ENCODE results near the gene FAF1. TPM values are rescaled to one million over a fixed set of nuclear protein-coding genes. Genes with fewer than 3 reads are reported as not detected.
"Not testable (repeated sequence)": the region's sequence is repeated elsewhere in the genome, so short reads cannot be mapped to it uniquely, and the experiment has no call there.

The FAF1 gene
- total and polyA plus RNA-seq, 4 donors = 27.2 to 51.6 (median 37.1) TPM

DNA sequence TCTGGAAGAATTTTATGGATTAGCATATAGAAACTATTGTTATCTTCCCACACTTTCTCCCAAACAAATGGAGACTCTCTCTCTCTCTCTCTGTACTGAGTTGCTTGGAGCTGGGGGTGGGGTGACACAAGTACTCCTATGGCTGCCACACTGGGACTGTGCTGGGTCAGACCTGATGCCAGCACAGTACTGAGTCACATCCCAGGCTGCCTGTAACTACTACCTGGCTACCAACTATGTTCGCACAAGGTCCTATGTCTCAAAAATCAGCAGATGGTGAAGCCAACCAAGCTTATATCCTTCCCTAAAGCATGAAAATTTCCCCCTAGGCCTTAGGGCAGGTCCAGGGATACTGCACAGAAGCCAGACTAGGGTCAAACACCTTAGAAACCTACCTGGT, 66.6 kb downstream of the FAF1 start:
- Histone ChIP-seq H3K36me3 (ENCODE audit: control insufficient read depth in 4 of 4, insufficient read depth in 4 of 4, low read length in 4 of 4) (no peaks in the 10 kb centered on the region), H3K4me1 (ENCODE audit: control insufficient read depth in 5 of 5, insufficient read depth in 5 of 5, low read length in 5 of 5) (peaks cover 0 to 4% (median 0%) of the 10 kb centered on the region in 5 donors), H3K27me3 (ENCODE audit: control insufficient read depth in 3 of 3, insufficient read depth in 3 of 3, low read length in 2 of 3) (no peaks in the 10 kb centered on the region), H3K4me3 (no peak overlapping the region), H3K9me3 (ENCODE audit: control insufficient read depth in 4 of 4, insufficient read depth in 3 of 4, low read length in 3 of 4) (no peaks in the 10 kb centered on the region), H3K9ac (ENCODE audit: insufficient read depth in 1 of 2, low read length in 2 of 2) (no peak overlapping the region), H3K27ac (ENCODE audit: low read depth in 1 of 2, low read length in 1 of 2) (no peak overlapping the region)
- DNase-seq (no peak), ATAC-seq (ENCODE audit: insufficient read depth, low FRiP score) (no peak)
- 100% methylated on average over 1 of the region's 1 CpG for WGBS, 2 donors
- TF ChIP-seq, protein P1, sequence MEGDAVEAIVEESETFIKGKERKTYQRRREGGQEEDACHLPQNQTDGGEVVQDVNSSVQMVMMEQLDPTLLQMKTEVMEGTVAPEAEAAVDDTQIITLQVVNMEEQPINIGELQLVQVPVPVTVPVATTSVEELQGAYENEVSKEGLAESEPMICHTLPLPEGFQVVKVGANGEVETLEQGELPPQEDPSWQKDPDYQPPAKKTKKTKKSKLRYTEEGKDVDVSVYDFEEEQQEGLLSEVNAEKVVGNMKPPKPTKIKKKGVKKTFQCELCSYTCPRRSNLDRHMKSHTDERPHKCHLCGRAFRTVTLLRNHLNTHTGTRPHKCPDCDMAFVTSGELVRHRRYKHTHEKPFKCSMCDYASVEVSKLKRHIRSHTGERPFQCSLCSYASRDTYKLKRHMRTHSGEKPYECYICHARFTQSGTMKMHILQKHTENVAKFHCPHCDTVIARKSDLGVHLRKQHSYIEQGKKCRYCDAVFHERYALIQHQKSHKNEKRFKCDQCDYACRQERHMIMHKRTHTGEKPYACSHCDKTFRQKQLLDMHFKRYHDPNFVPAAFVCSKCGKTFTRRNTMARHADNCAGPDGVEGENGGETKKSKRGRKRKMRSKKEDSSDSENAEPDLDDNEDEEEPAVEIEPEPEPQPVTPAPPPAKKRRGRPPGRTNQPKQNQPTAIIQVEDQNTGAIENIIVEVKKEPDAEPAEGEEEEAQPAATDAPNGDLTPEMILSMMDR (IDR thresholded peaks at IDR 0.05; ENCODE audit: control extremely low read depth, extremely low read depth) = no peak

DNA sequence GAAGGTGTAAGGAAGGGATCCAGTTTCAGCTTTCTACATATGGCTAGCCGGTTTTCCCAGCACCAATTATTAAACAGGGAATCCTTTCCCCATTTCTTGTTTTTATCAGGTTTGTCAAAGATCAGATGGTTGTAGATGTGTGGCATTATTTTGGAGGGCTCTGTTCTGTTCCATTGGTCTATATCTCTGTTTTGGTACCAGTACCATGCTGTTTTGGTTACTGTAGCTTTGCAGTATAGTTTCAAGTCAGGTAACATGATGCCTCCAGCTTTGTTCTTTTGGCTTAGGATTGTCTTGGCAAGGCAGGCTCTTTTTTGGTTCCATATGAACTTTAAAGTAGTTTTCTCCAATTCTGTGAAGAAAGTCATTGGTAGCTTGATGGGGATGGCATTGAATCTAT, 72.5 kb downstream of the FAF1 start:
- not testable (repeated sequence) for H3K9me3 ChIP-seq (ENCODE audit: control insufficient read depth in 4 of 4, insufficient read depth in 3 of 4, low read length in 3 of 4); H3K4me3 ChIP-seq; H3K27ac ChIP-seq (ENCODE audit: low read depth in 1 of 2, low read length in 1 of 2); ATAC-seq (ENCODE audit: insufficient read depth, low FRiP score); H3K27me3 ChIP-seq (ENCODE audit: control insufficient read depth in 3 of 3, insufficient read depth in 3 of 3, low read length in 2 of 3); H3K36me3 ChIP-seq (ENCODE audit: control insufficient read depth in 4 of 4, insufficient read depth in 4 of 4, low read length in 4 of 4); H3K4me1 ChIP-seq (ENCODE audit: control insufficient read depth in 5 of 5, insufficient read depth in 5 of 5, low read length in 5 of 5); DNase-seq; H3K9ac ChIP-seq (ENCODE audit: insufficient read depth in 1 of 2, low read length in 2 of 2)
- 100% methylated on average over 1 of the region's 1 CpG for WGBS, 2 donors

DNA sequence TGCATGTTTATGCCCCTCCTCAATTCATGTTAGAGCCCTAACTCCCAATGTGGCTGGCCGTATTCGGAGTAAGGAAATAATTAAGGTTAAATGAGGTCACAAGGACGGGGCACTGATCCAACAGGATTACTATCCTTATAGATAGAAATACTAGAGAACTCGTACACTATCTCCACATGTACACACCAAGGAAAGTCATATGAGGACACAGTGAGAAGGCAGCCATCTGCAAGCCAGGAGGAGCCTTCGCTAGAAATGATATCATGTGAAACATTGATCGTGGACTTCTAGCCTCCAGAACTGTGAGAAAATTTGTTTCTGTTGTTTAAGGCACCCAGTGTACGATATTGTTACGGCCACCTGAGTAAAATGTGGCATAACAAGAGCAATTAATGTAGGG, 79.7 kb downstream of the FAF1 start:
- H3K9ac ChIP-seq (ENCODE audit: insufficient read depth in 1 of 2, low read length in 2 of 2) = no peak overlapping the region
- 78 to 89% methylated on average over 8 of the region's 8 CpGs for WGBS, 2 donors
- H3K27ac ChIP-seq (ENCODE audit: low read depth in 1 of 2, low read length in 1 of 2) = no peak overlapping the region
- H3K27me3 ChIP-seq (ENCODE audit: control insufficient read depth in 3 of 3, insufficient read depth in 3 of 3, low read length in 2 of 3) = no peaks in the 10 kb centered on the region
- H3K4me3 ChIP-seq = no peak overlapping the region
- H3K36me3 ChIP-seq (ENCODE audit: control insufficient read depth in 4 of 4, insufficient read depth in 4 of 4, low read length in 4 of 4) = no peaks in the 10 kb centered on the region
- TF ChIP-seq, protein P1 (IDR thresholded peaks at IDR 0.05; ENCODE audit: control extremely low read depth, extremely low read depth) = no peak
- peaks cover 0 to 14% (median 0%) of the 10 kb centered on the region in 5 donors for H3K4me1 ChIP-seq (ENCODE audit: control insufficient read depth in 5 of 5, insufficient read depth in 5 of 5, low read length in 5 of 5)
- DNase-seq (no peak), ATAC-seq (ENCODE audit: insufficient read depth, low FRiP score) (no peak)
- H3K9me3 ChIP-seq (ENCODE audit: control insufficient read depth in 4 of 4, insufficient read depth in 3 of 4, low read length in 3 of 4) = peaks cover 0 to 3% (median 0%) of the 10 kb centered on the region in 4 donors

DNA sequence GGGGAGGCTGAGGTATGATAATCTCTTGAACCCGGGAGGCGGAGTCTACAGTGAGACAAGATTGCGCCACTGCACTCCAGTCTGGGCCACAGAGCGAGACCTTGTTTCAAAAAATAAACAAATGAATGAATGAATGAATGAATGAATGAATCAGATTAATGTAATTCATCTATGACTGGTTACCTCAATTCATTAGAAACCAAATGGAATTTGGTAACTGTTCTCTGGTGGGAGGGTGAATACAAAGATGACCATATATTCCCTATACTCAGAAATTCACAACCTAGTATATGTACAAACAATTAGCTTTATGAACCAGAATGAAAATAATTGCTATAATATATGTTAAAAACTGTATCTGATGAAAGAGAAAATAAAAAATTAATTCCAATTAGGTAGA, 80.9 kb downstream of the FAF1 start:
- no peaks in the 10 kb centered on the region for H3K9me3 ChIP-seq (ENCODE audit: control insufficient read depth in 4 of 4, insufficient read depth in 3 of 4, low read length in 3 of 4)
- TF ChIP-seq, protein P1 (IDR thresholded peaks at IDR 0.05; ENCODE audit: control extremely low read depth, extremely low read depth) = no peak
- ATAC-seq (ENCODE audit: insufficient read depth, low FRiP score) (no peak), DNase-seq (no peak)
- H3K27ac ChIP-seq (ENCODE audit: low read depth in 1 of 2, low read length in 1 of 2) = no peak overlapping the region
- H3K27me3 ChIP-seq (ENCODE audit: control insufficient read depth in 3 of 3, insufficient read depth in 3 of 3, low read length in 2 of 3) = no peaks in the 10 kb centered on the region
- H3K4me3 ChIP-seq = no peak overlapping the region
- no peak overlapping the region for H3K9ac ChIP-seq (ENCODE audit: insufficient read depth in 1 of 2, low read length in 2 of 2)
- 99% methylated on average over 4 of the region's 4 CpGs for WGBS, 2 donors
- no peaks in the 10 kb centered on the region for H3K36me3 ChIP-seq (ENCODE audit: control insufficient read depth in 4 of 4, insufficient read depth in 4 of 4, low read length in 4 of 4)
- H3K4me1 ChIP-seq (ENCODE audit: control insufficient read depth in 5 of 5, insufficient read depth in 5 of 5, low read length in 5 of 5) = peaks cover 0 to 14% (median 0%) of the 10 kb centered on the region in 5 donors
